IPS-18a (cell line): ENCODE data around the gene HID1.
"Not testable (repeated sequence)": the region's sequence is repeated elsewhere in the genome, so short reads cannot be mapped to it uniquely, and the experiment has no call there.

Experiments used
- H3K27ac ChIP-seq: one replicate; pipeline ENCODE4 v1.5.1; 2013; ENCODE audit warnings: low read length
- H3K27me3 ChIP-seq: one replicate; pipeline ENCODE4 v1.6.1; 2013; ENCODE audit warnings: mild to moderate bottlenecking, low read length; ENCODE audit not compliant: control insufficient read depth, insufficient read depth
- H3K36me3 ChIP-seq: one replicate; pipeline ENCODE4 v1.6.1; 2013; ENCODE audit warnings: low read depth, low read length; ENCODE audit not compliant: control insufficient read depth
- H3K4me1 ChIP-seq: one replicate; pipeline ENCODE4 v1.6.1; 2013; ENCODE audit warnings: low read depth, low read length; ENCODE audit not compliant: control insufficient read depth
- H3K4me3 ChIP-seq: one replicate; pipeline ENCODE4 v1.5.1; 2013; ENCODE audit warnings: low read length
- H3K9ac ChIP-seq: one replicate; pipeline ENCODE4 v1.6.1; 2013; ENCODE audit warnings: mild to moderate bottlenecking, low read length, moderate library complexity
- H3K9me3 ChIP-seq: one replicate; pipeline ENCODE4 v1.6.1; 2013; ENCODE audit warnings: low read depth, low read length; ENCODE audit not compliant: control insufficient read depth

Gene HID1

GRCh38 chr17:75009139-75009724 lies 36.7 kb upstream of the HID1 start:
- Histone ChIP-seq H3K9me3 (no peaks in the 10 kb centered on the region), H3K27me3 (no peaks in the 10 kb centered on the region)

GRCh38 chr17:75008373-75008772 lies 35.8 kb upstream of the HID1 start:
- H3K9ac ChIP-seq = no peak overlapping the region
- H3K4me1 ChIP-seq = peaks cover 9% of the 10 kb centered on the region
- H3K27ac ChIP-seq = no peak overlapping the region
- H3K27me3 ChIP-seq = no peaks in the 10 kb centered on the region
- H3K9me3 ChIP-seq = no peaks in the 10 kb centered on the region
- H3K36me3 ChIP-seq = peaks cover 3% of the 10 kb centered on the region
- no peak overlapping the region for H3K4me3 ChIP-seq

More at GRCh38 chr17:75009139-75009724, 36.7 kb upstream of the HID1 start:
- no peak overlapping the region for H3K4me3 ChIP-seq
- H3K27ac ChIP-seq = no peak overlapping the region
- no peaks in the 10 kb centered on the region for H3K36me3 ChIP-seq
- no peak overlapping the region for H3K9ac ChIP-seq
- peaks cover 15% of the 10 kb centered on the region for H3K4me1 ChIP-seq

- no peaks in the 10 kb centered on the region for H3K27me3 ChIP-seq
- peaks cover 2% of the 10 kb centered on the region for H3K4me1 ChIP-seq
- H3K36me3 ChIP-seq = peaks cover 14% of the 10 kb centered on the region
Measured at GRCh38 chr17:75006653-75007052, 34.1 kb upstream of the HID1 start.

GRCh38 chr17:75006084-75006483 lies 33.5 kb upstream of the HID1 start:
- H3K27ac ChIP-seq, H3K27me3 ChIP-seq, H3K9me3 ChIP-seq, H3K9ac ChIP-seq, H3K4me3 ChIP-seq, H3K4me1 ChIP-seq: not testable (repeated sequence)
- H3K36me3 ChIP-seq = peaks cover 19% of the 10 kb centered on the region

More at GRCh38 chr17:75006653-75007052, 34.1 kb upstream of the HID1 start:
- H3K9ac ChIP-seq = no peak overlapping the region
- H3K27ac ChIP-seq = no peak overlapping the region
- H3K4me3 ChIP-seq = no peak overlapping the region
- H3K9me3 ChIP-seq = no peaks in the 10 kb centered on the region

- H3K27me3 ChIP-seq = no peaks in the 10 kb centered on the region
- no peaks in the 10 kb centered on the region for H3K4me1 ChIP-seq
- H3K9me3 ChIP-seq = no peaks in the 10 kb centered on the region
- peaks cover 19% of the 10 kb centered on the region for H3K36me3 ChIP-seq
- no peak overlapping the region for H3K9ac ChIP-seq
- no peak overlapping the region for H3K4me3 ChIP-seq
- H3K27ac ChIP-seq = no peak overlapping the region
Measured at GRCh38 chr17:75005291-75005690, 32.7 kb upstream of the HID1 start.

GRCh38 chr17:75004371-75004770 lies 31.8 kb upstream of the HID1 start:
- H3K9me3 ChIP-seq = no peaks in the 10 kb centered on the region
- no peak overlapping the region for H3K9ac ChIP-seq
- no peaks in the 10 kb centered on the region for H3K27me3 ChIP-seq
- peaks cover 23% of the 10 kb centered on the region for H3K36me3 ChIP-seq
- H3K4me3 ChIP-seq = no peak overlapping the region
- H3K27ac ChIP-seq = no peak overlapping the region
- no peaks in the 10 kb centered on the region for H3K4me1 ChIP-seq

GRCh38 chr17:75003957-75004355 lies 31.4 kb upstream of the HID1 start:
- Histone ChIP-seq H3K27ac (no peak overlapping the region), H3K36me3 (peaks cover 25% of the 10 kb centered on the region), H3K4me1 (no peaks in the 10 kb centered on the region), H3K4me3 (no peak overlapping the region), H3K9ac (no peak overlapping the region), H3K9me3 (no peaks in the 10 kb centered on the region), H3K27me3 (no peaks in the 10 kb centered on the region)

GRCh38 chr17:75003070-75003956 lies 30.8 kb upstream of the HID1 start:
- no peaks in the 10 kb centered on the region for H3K9me3 ChIP-seq
- H3K4me1 ChIP-seq = no peaks in the 10 kb centered on the region
- H3K27ac ChIP-seq = no peak overlapping the region
- peaks cover 25% of the 10 kb centered on the region for H3K36me3 ChIP-seq
- no peaks in the 10 kb centered on the region for H3K27me3 ChIP-seq
- H3K4me3 ChIP-seq = no peak overlapping the region
- no peak overlapping the region for H3K9ac ChIP-seq

- peaks cover 25% of the 10 kb centered on the region for H3K36me3 ChIP-seq
- no peaks in the 10 kb centered on the region for H3K9me3 ChIP-seq
- H3K27ac ChIP-seq = no peak overlapping the region
- H3K27me3 ChIP-seq = no peaks in the 10 kb centered on the region
- H3K9ac ChIP-seq = no peak overlapping the region
- no peaks in the 10 kb centered on the region for H3K4me1 ChIP-seq
- no peak overlapping the region for H3K4me3 ChIP-seq
Measured at GRCh38 chr17:75001915-75002843, 29.6 kb upstream of the HID1 start.

- no peak overlapping the region for H3K27ac ChIP-seq
- no peaks in the 10 kb centered on the region for H3K27me3 ChIP-seq
Measured at GRCh38 chr17:74999523-74999922, 27.0 kb upstream of the HID1 start.

GRCh38 chr17:74998783-74999182 lies 26.2 kb upstream of the HID1 start:
- no peak overlapping the region for H3K27ac ChIP-seq
- H3K9ac ChIP-seq = no peak overlapping the region

More at GRCh38 chr17:74999523-74999922, 27.0 kb upstream of the HID1 start:
- Histone ChIP-seq H3K4me1 (no peaks in the 10 kb centered on the region), H3K9me3 (no peaks in the 10 kb centered on the region), H3K4me3 (no peak overlapping the region), H3K9ac (no peak overlapping the region), H3K36me3 (peaks cover 25% of the 10 kb centered on the region)

More at GRCh38 chr17:74998783-74999182, 26.2 kb upstream of the HID1 start:
- H3K4me3 ChIP-seq = no peak overlapping the region
- H3K9me3 ChIP-seq = no peaks in the 10 kb centered on the region
- no peaks in the 10 kb centered on the region for H3K4me1 ChIP-seq
- H3K27me3 ChIP-seq = no peaks in the 10 kb centered on the region
- H3K36me3 ChIP-seq = peaks cover 25% of the 10 kb centered on the region
